HG03469 (cell line): ENCODE results near the gene CGNL1.

Experiments
- ATAC-seq: cut with Tn5 transposase; IDR thresholded peaks from one replicate; pipeline ENCODE4 v1.9.1; 2021; ENCODE audit warnings: mild to moderate bottlenecking, moderate library complexity, moderate number of reproducible peaks; ENCODE audit not compliant: unreplicated experiment

Gene CGNL1

DNA sequence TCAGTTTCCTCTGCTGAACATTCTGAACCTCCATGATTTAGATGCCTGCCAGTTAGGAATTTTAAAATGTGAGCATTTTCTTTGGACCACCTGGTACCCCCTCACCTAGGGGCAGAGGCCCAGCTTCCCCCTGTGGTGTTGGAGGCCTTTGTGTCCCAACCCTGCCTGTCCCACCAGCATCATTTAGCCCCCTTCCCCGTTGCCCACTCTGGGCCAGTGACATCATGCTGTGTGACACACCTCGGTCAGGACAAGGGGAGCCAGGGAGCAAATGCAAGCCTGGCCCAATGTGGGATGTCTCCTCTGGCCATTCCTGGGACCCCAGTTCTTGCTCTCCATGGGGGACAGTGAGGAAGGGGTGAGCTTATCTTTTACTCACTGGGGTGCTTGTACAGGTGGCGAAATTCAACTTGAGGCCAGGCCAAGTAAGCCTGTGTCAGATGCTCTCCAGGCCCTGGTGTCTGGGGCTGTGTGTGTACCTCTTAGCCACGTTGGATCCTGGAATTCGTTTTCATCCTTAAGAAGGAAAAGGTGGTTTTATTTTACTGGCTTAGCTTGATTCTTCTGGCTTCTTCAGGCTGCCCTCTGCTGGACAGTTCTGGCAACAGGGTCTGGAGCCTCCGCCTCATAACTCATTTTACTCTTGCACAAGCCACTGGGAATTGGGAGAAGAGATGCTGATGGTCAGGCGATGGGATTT lies 165.7 kb downstream of the CGNL1 start:
- ATAC-seq: no peak

DNA sequence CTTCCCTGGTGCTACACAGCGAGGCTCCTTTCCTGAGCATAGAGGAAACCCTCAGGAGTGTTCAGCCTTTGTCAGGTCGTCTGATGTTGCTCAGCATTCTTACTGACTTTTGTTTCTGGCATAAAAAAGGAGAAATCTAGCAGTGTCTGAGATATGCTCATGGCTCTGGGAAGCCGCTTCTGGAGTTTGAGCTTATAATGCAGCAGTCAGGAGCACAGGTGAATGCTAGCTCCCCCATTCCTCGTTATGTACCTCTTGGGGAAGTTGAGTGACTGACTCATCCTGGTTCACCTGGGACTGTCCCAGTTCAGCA lies 166.2 kb downstream of the CGNL1 start:
- ATAC-seq: no peak

DNA sequence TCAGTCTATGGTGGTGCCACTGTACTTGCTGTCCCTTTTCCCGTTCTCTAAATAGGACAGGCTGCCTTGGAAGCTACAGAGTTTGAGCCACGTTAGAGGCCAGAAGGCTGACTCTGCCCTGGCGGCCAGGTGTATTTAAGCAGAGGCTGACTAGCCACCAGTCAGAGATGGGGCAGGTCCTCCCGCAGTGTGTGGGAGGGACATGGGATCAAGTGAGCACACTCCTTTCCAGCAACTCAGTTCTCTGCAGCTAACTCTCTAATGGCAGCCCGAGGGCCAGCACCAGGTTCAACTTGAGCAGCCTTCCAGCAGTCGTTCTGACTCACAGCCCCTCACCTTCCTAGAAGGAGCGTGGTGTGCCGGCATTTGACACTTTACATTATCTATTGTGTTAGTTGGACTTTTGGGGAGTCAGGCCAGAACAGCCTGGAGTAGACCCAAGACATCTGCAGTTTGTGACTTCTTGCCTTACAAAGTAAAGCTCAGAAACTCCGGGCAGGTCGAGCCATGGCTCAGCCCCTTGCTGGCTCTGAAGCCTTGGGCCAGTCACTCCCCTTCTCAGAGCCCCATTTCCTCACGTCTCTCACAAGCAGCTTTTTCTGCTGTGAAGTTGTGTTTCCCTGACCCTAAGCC lies 168.7 kb downstream of the CGNL1 start:
- ATAC-seq: no peak

DNA sequence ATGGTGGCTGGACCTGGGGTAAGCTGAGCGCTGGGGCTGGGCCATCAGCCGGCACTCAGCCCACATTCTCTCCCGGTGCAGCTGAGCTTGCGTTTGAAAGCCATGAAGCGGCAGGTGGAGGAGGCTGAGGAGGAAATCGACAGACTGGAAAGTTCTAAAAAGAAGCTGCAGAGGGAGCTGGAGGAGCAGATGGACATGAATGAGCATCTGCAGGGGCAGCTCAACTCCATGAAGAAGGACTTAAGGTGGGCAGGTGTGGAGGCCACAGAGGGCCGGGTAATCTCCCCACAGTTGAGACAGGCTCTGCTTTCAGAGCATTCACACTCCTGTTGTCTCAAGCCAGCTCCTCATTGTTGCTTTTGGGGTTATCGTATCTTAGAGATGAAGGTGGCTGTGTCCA lies 169.7 kb downstream of the CGNL1 start:
- ATAC-seq: no peak

DNA sequence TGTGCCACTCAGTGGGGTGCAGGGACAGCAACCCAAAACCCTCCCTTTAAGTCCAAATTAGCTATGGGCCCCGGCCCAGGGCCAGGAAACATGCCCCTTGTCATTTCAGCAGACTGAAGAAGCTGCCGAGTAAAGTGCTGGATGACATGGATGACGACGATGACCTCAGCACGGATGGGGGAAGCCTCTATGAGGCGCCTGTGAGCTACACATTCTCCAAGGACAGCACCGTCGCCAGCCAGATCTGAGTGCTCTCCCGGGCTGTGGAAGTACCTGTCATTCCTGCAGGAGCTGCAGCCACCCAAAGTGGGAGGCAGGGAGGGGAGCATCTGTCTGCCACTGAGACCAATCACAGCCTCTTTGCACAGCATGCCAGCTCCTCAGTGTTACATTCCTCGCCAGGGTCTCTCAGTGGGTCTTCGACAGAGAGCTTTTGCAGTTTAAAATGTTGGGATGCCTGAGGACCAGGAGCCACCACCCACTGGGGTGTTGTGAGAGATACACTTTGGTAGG lies 171.0 kb downstream of the CGNL1 start:
- ATAC-seq: no peak

DNA sequence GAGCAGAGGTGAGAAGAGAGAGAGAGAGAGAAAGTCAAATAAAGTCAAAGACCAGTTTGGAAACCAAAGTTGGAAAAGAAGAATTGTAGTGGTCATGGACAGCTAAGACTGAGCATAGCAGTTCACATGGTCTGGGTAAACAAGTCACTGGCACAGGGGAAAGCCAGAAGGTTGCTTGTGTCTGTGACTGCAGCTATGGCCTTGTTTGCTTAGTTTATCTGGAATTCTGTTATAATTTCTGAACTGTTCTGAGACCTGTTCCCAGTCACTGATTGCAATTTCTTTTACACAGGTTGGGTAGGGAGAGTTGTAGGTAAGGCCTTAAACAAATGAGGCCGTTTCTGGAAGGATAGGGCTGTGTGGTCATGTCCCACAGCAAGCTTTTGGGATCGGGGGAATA lies 172.0 kb downstream of the CGNL1 start:
- no peak for ATAC-seq

DNA sequence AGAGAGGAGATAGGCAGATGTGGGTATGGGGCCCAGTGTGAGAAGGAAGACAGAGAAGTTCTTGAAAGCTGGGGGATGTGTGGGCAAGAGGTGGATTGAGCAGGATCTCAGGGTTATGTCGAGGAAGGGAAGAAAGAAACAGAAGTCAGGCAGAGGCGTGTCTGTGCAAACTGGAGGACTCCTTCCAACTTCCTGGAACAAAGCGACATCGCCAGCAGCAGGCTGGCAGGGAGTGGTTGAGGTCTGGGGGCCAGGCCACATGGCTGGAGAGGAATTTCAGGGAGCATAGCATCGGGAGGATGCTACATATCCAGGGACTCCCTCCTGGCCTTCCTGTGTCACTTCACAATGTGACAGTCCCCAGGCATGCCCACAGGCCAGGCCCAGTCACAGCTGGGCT lies 172.5 kb downstream of the CGNL1 start:
- ATAC-seq: no peak

DNA sequence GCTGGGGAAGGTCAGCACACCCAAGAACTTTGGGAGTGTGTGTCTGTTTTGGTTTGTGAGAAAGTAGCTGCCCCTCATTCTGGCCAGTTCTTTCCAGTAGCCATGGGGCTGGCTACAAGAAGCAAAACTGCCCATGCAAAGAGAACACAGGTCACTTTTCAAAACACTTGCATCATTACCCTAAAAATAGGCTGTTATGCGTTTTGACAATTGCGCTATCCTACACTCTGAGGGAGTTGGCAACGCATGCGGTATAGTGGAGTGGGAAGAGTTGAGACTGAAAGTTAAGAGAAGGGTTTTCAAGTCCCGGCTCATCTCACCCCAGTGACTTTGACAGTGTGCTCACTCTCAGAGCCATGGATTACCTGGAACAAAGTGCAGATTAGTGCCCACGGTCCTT lies 173.6 kb downstream of the CGNL1 start:
- no peak for ATAC-seq

DNA sequence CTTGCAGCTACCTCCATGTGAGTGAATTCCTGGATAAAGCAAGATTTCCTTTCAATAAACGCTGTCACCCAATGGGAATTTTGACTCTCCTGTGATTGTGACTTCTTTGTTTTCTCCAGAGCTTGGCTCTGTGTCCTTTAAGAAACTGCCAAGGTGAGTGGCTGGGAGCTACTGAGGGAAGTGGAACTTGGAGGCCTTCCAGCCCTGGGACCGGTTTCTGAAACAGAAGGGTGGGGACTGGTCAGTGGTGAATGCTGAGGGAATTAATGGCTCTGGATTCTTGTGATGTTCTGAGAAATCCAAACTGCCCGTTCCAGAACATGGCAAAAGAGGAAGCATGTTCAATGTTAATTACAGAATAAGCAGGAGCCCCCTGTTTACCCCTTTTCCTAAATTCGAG lies 174.3 kb downstream of the CGNL1 start:
- no peak for ATAC-seq

DNA sequence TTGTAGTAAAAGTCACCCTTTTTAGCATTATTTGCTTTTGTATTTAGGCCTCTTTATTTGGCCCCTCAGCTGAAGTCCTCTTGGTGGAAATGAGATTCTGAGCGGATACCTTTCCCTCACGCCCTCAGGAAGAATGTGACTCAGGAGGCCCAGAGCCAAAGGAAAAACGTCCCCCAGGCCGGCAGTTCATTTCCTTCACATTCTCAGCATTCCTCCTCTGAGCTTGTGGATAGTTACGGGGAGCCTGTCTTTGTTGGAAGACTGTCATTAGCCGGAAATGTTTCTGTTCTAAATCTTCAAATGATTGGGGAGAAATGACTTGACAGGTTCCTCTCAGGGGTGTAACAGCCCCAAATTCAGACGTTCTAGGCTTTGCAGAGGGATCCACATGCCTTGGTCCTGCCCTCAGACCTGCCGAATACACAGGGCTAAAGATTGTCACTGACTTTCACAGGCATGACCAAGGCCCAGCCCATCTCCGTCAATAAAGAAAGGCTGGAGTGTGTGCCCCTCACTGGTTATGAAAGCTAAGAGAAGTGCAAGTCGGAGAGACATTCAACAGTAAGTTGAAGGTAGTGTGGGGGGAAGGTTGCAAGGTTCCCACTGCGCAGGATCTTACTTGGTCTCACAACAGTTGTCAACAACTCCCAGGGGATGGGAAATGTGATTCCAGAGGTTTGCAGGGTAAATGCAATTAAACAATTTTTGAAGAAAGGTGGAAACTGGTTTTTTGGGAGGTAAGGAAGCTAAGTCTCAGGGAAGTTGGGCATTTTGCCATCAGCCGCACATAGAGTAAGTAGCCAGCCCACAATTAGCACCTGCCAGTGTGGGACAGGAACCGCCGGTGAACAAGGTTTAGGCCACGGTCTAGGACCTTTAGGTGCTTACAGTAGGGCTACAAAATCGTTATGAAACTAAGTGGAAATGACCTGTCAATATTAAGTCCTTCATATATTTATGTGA lies 175.7 kb downstream of the CGNL1 start:
- ATAC-seq: no peak

DNA sequence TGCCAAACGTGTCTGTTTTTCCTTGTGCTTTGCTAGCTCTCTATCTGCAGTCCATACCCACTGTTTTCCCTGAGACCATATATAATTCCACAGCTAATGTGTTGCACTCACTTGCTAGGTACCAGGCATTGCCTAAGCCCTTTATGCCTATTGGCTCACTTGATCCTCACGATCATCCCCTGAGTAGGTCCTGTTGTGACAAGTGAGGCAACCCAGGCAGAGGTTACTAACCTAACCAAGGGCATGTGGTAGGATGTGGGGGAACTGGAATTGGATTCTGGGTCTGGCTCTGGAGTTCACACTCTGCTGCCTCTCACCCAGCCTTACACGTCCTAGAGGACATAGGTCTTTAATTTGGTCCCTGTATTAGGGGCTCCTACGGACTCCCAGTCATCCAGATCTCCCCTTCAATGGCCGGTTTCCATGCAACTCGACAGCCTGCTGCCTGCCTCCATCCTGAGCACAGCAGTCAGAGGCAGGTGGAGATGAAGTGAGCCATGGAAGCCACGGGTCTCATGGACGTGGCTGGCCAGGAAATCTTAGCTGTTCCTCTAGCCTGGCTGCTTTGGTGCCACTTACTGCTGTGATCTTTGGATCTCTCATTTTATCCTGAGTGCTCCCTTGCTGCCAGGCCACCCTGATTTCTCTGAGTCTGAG lies 176.5 kb downstream of the CGNL1 start:
- ATAC-seq: no peak

DNA sequence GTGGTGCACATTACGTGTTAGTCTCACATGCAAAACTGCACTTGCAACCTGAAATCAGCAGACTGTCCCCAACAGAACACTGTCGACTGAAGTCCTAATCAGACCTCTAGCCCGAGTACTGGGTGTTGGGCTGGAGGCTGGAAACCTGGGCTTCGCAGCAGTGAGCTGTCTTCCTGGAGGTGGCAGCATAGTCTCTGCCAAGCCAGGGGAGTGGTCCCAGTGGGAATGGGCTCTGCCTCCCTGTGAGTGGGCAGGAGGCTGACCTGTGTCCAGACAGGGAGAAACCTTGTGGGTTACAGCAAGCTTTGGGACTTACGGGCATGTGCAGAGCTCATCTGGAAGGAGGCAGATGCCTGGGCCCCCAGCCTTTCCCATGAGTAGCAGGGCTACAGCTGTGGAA lies 177.2 kb downstream of the CGNL1 start:
- ATAC-seq: no peak

DNA sequence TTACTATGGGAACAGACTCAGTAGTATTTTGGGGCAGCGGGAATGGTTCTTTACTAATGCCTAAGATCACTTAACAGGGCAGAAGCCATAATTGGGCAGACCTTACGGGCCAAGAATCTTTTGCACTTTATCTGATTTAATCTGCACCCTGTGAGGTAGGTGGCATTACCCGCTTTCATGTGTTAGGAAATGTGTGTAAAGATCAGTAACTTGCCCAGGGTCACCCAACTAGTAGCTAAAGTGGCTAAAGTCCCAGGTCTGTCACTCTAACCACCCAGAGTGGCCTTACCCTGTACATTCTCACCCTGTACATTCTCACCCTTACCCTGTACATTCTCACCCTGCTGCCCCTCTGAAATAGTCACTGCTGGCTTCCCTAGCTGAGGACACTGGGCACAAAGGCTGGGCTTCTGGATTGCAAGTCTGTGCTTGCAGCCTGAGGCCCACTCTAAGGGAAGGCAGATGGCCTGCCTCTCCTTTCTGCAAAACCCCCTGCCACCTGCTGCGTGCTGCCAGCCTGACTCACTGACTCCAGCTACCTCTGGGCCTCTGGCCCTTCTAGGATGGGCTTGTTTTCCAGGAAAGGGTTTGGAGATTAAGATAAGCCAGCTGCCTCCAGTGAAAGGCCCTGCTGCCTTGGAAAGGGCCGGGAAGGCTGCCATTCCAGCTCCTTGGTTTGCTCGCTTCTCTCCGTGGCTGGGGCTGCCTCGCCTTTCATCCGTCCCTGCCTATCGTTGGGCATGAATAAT lies 177.9 kb downstream of the CGNL1 start:
- no peak for ATAC-seq

DNA sequence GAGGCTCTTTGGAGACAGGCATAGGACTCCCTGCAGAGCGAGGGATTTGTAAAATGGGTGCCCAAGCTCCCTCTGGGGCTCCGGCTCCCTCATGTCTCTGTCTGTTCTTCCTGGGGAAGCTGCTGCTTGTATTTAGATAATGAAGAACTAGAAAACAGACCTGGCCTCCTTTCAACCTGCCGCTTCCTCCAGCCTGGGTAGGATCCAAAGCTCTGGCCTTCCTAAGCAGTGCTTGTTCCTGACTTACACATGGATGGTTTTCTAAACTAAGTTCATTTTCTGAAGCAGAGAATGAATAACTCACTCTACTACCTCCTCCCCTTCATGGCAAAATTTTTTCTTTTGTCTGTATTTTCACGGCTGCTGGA lies 178.5 kb downstream of the CGNL1 start:
- no peak for ATAC-seq

DNA sequence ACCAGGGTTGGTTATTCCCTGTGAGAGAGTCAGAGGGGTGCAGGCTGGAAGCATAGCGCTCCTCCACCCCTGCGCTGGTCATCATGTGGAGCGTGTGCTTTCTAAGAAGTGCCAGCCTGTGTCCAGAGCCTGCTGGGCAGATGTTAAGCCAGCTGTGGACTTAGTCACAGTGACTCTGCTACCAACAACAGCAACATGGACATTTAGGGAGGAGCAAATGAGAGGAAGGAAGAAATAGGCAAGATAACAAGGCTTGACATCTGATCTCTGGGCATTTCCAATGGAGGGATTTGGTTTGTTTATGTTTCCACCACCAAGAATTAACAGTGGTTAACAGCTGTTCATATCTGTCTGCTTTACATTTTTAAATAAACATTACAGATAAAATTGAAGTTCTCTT lies 179.0 kb downstream of the CGNL1 start:
- ATAC-seq: no peak

DNA sequence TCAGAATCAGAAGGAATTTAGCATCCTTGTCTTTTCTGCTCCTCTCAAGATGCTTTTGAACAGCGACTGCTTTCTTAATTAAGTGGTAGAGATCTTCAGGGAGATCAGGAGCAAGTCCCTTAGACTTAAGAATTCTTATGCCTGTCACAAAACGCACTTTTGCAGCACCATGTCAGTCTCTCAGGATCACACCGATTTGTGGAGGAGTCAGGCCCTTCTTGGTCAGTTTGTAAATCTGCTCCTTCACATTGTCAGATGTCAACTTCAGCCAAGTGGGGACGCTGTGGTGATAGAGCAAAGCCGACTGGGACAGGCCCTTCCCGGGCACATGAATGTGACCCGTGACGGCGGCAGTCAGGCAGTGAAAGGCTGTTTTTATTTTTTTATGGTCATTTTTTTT lies 179.7 kb downstream of the CGNL1 start:
- no peak for ATAC-seq

DNA sequence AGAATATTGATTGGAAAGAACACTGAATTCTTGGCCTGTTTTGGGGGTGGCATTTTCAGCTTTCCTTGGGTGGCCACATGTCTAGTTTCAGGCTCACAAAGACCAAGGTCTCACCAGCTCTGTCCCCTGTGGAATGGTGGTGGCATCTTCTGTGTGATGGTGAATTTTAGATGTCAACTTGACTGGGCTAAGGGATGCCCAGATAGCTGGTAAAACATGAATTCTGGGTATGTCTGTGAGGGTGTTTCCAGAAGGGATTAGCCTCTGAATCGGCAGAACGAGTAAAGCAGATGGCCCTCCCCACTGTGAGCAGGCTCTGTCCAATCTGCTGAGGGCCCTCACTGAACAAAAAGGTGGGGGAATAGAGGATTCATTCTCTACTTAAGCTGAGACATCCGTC lies 181.0 kb downstream of the CGNL1 start:
- ATAC-seq: no peak

DNA sequence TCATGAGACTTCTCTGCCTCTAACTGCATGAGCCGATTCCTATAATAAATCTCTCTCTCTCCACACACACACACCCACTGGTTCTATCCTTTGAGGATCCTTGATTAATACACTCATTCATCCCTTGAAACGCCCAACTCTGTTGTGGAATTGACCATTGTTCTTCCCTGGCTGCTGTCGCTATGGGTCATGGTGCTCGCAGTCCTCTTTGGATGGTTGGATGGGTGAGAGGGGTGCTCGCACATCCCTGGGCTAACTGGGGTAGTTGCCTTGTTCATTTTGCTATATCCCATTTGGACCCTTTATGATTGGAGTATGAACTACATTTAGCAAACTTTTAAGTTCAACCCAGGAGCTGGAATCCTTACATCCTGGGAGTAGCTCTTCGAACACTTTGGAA lies 181.5 kb downstream of the CGNL1 start:
- ATAC-seq: no peak

DNA sequence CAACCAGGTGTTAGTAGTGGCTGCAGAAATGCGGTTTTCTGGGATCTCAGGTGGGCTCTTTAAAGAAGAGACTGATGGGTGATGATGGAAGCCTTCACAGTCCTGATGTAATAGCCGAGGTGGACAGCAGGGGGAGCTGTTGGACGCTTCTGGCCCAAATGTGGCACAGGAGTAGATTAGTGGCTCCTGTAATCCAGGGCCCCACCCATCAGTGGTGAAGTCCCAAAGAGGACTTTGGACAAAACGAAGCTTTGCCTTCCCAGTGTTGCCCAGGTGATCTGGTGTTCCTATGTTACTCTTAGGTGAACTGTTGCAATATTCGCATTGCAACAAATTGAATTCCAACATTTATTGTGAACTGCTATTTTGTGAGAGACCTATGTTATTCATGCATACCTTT lies 183.6 kb downstream of the CGNL1 start:
- no peak for ATAC-seq

DNA sequence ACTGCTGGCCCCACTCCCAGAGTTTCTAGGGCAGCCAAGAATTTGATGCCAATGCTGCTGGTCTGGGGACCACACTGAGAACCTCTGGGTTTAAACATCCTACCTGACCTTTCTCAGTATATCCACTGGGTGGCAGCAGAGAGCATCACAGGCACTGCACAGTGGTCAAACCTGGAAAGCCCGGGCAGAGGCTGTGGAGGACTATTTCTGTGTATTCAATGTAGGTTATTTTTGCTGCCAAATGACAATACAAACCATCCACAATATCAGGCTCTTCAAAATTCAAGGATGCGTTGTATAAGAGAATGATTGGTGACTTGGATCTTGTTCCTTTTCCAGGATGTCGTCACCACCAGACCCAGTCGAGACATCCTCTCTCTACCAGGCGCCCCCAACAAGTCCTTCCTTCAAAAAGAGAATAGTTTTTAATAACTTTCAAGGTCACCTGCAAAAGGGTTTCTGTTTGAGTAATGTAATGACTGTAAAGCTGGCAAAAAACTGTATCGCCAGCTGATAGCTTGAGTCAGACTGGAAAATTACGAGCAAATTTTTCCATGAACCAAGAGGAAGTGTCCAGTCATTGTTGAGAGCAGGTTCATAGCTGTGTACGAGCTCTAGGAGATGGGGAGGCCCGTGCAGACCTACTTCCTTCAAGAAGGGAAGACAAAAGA lies 184.9 kb downstream of the CGNL1 start:
- peak; percentile 81 for ATAC-seq
